Measurements from ENCODE around the gene CDHR5.
"Not testable (repeated sequence)": the region's sequence is repeated elsewhere in the genome, so short reads cannot be mapped to it uniquely, and the experiment has no call there.

The CDHR5 gene

DNA sequence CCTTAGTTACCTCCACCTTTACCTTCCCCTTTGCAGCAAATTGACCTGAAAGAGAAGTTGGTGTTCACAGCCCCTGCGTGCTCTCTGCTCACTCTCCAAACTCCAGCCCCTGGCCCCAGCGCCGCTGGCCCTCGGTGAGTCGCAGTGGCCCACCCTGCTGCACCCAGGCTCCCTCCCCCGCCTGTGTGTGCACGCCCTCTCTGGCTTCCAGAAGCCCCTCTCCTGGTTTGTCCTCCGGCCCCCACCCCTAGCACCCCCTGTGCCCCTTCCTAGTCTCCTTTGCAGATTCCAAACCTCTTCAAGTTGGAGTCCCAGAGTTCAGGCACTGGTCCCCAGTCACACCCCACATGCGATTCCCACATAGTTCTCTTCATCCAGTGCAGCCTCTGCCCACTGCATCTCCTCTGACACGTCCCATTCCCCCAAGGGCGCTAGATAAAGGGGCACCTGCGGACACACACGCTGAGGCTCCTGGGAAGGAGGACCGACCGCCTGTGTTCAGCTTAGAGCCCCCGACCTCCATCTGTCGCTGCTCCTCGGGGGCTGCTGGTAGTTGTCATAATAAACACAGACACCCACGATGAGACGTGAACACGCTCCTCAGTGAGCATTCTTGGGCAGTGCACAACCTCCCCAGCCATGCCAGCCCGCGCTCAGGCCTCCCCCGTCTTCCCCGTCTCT lies 50.0 kb downstream of the CDHR5 start:
- no peak for DNase-seq (ENCODE audit: low read depth)
- peak overlapping the region; percentile 73 for H3K4me3 ChIP-seq (ENCODE audit: low read depth, low read length)

DNA sequence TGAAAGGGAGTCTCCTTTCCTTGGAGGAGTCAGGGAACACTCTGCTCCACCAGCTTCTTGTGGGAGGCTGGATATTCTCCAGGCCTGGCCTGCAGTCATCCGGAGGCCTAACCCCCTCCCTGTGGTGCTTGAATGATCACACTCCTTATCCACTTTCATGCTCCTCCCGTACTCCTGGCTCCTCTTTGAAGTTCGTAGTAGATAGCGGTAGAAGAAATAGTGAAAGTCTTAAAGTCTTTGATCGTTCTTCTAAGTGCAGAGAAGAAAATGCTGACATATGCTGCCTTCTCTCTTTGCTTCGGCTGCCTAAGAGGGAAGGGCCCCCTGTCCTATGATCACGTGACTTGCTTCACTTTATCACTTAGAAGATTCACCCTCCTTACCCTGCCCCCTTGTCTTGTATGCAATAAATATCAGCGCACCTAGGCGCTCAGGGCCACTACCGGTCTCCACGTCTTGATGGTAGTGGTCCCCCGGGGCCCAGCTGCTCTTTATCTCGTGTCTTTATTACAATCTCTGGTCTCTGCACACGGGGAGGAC lies 50.7 kb downstream of the CDHR5 start:
- H3K4me3 ChIP-seq (ENCODE audit: low read depth, low read length), result peak overlapping the region; percentile 73

GRCh38 chr11:573146-573759 lies 51.5 kb downstream of the CDHR5 start:
- DNase-seq (ENCODE audit: low read depth), result no peak
- no peak overlapping the region for H3K4me3 ChIP-seq (ENCODE audit: low read depth, low read length)

More for the DNA sequence above, 50.7 kb downstream of the CDHR5 start:
- not testable (repeated sequence) for DNase-seq (ENCODE audit: low read depth)

- H3K4me3 ChIP-seq (ENCODE audit: low read depth, low read length), result no peak overlapping the region
- DNase-seq (ENCODE audit: low read depth), result no peak
Measured at GRCh38 chr11:571802-572185, 53.0 kb downstream of the CDHR5 start.

DNA sequence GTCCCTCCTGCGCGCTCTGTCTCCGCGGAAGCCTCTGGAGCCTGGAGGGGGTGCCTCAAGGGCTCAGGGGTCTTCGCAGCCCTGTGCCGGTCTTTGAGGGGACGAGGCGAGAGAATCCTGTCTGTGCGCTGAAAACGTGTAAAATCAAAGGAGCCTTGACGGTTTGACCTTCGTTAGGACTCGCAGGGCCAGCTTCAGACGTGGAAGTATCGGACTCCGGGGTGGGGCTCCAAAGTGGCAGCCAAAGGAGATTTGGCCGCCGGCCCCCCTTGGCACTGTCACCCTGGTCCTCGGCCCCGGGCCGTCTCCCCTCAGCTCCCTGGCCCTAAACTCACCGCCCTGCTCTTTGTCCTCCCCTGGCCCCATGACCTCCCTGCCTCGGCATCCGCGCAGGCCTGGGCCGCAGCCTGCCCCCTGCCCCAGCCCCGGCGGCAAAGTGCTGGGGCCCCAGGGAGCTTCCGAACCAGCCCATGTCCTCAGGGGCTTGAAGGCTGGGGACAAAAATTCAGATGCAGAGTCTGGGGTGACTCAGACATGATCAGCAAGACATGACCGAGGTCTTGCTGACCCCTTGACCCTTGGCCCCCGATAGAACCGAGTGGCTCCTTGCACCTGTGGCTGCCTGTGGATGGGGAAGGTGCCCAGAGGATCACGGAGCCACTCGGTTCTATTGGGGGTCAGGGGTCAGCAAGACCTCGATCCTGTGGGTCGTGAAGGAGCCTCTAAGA lies 55.4 kb downstream of the CDHR5 start:
- no peak for DNase-seq (ENCODE audit: low read depth)
- peak overlapping the region; percentile 58 for H3K4me3 ChIP-seq (ENCODE audit: low read depth, low read length)

- peak overlapping the region; percentile 76 for H3K4me3 ChIP-seq (ENCODE audit: low read depth, low read length)
- peak; percentile 81 for DNase-seq (ENCODE audit: low read depth)
Measured at GRCh38 chr11:568306-569157, 56.2 kb downstream of the CDHR5 start.

DNA sequence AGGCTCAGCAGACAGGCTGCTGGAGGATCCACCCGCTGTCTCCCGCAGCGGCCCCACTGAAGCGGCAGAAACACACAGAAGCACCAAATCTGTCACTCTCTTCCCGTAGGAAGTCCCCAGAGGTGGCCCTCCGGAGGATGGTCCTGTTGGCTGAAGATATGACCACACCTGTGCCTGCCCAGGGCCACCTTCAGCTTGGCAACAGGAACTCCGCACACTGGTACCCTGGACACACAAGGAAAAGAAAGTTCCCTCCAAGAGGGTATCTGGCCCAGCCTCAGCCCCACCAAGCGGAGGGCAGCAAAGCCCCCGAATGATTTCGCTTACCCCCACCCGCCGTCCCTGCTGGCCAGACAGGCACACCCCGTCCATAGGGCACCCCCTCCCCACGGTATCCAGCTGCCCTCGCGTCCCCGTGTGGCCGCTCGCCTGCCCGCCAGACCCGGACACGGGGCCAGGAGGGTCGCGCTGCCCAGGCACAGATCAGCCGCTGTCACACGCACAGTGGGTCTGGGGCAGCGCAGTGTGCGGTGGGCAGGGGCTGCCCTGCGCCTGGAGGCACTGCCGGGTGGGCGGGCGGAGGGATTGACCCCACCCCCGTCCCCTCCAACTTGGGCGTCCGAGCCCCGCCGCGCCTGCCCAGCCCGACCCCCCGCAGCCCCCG lies 57.0 kb downstream of the CDHR5 start:
- H3K4me3 ChIP-seq (ENCODE audit: low read depth, low read length), result peak overlapping the region; percentile 76
- no peak for DNase-seq (ENCODE audit: low read depth)

DNA sequence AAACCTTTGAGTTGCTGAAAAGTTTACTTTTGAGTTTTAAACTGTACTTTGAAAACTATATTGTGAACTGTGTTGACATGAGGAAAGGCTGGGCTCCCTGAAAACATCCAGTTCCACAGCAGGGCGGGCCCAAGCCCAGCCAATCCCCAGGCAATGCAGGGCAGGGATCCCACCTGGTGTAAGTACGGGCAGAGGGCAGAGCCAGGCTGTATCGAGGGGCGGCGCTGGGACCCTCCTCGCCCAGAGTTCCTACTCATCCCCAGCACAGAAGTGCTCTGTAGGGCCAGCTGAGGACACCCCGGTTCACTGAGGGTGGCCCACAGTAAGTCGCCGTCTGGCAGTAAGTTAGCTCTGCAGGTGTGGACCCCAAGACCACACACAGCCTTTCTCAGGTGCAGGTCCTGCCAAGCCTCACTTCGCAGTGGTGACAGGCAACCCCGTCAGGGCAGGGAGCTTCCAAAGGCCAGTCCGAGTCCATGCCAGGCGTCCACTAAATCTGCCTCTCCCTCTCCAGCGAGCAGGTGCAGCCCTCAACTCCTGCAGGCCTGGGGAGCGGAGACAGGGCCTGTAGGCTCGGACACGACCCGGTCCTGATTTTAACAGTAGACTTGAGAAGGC lies 57.6 kb downstream of the CDHR5 start:
- peak overlapping the region; percentile 76 for H3K4me3 ChIP-seq (ENCODE audit: low read depth, low read length)

More for the DNA sequence above, 57.6 kb downstream of the CDHR5 start:
- no peak for DNase-seq (ENCODE audit: low read depth)

Measured in skeletal muscle cell (primary cell).